ENCODE measurements around the gene SAG.
A peak's percentile ranks its signal among the peaks of the same experiment; 100 is the strongest.

SAG gene

DNA sequence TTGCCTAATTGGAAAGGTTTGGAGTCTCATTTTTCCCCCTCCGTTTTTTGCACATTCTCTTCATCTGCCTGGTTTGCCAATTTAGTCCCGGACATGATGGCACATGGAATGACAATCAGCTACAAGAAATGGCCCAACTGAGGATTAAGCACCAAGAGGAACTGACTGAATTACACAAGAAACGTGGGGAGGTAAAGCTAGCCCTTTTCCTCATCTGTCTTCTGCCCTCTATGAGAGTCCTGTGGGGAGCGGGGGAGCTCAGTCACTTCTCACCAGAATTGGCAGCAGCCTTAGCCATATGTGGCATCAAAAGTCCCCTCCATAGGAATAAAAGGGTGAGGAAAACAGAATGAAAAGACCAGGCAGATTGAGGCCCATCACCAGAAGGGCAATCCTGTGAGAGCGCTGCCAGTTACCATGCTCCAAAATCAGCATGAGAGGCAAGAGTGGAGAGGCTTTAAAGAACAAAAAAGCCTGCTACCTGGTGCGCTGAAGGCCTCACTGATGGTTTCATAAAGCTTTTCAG, 44.5 kb upstream of the SAG start:
- H3K27ac Mint-ChIP-seq = no peak overlapping the region
- H3K4me3 Mint-ChIP-seq = no peak overlapping the region
- no peaks in the 10 kb centered on the region for H3K9me3 Mint-ChIP-seq
- no peaks in the 10 kb centered on the region for H3K4me1 Mint-ChIP-seq
- H3K27me3 Mint-ChIP-seq (ENCODE audit: low read depth) = no peaks in the 10 kb centered on the region
- peaks cover 68% of the 10 kb centered on the region for H3K36me3 Mint-ChIP-seq (ENCODE audit: low read depth)
- TF ChIP-seq, protein P1, sequence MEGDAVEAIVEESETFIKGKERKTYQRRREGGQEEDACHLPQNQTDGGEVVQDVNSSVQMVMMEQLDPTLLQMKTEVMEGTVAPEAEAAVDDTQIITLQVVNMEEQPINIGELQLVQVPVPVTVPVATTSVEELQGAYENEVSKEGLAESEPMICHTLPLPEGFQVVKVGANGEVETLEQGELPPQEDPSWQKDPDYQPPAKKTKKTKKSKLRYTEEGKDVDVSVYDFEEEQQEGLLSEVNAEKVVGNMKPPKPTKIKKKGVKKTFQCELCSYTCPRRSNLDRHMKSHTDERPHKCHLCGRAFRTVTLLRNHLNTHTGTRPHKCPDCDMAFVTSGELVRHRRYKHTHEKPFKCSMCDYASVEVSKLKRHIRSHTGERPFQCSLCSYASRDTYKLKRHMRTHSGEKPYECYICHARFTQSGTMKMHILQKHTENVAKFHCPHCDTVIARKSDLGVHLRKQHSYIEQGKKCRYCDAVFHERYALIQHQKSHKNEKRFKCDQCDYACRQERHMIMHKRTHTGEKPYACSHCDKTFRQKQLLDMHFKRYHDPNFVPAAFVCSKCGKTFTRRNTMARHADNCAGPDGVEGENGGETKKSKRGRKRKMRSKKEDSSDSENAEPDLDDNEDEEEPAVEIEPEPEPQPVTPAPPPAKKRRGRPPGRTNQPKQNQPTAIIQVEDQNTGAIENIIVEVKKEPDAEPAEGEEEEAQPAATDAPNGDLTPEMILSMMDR (IDR thresholded peaks at IDR 0.05; ENCODE audit: unreplicated experiment in 3 of 3) = no peak

DNA sequence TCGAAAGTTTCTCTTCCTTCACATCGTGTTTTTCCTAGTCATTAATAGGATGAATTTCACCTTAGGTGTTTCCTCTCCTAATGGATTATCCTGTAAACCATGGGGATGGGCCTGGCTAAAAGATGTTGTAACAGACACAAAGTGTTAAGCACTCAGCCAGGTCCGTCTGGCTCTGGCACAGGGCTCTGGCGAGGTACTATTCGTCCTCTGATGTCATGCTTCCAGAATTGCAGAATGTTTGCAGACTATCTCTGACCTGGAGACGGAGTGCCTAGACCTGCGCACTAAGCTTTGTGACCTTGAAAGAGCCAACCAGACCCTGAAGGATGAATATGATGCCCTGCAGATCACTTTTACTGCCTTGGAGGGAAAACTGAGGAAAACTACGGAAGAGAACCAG, 42.9 kb upstream of the SAG start:
- no peak overlapping the region for H3K27ac Mint-ChIP-seq

DNA sequence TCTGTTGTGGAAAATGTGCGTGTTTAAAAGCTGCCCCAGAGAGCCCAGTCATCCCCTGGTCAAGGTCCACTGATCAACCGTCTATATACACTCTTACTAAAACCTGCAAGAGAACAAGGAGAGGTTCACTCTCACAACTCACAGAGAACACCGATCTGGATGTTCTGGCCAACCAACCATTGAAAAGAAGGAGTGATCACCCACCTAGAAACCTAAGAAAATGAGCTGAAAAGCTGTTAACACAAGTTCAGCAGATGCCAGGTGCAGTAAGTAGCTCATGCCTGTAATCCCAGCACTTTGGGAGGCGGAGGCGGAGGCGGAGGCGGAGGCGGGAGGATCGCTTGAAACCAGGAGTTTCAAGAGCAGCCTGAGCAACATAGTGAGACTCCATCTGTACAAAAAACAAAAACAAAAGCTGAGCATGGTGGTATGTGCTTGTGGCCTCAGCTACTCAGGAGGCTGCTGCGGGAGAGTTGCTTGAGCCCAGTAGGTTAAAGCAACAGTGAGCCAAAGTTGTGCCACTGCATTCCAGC, 41.7 kb upstream of the SAG start:
- no peaks in the 10 kb centered on the region for H3K9me3 Mint-ChIP-seq
- no peak overlapping the region for H3K4me3 Mint-ChIP-seq
- peak overlapping the region in 1 of 3 experiments; percentile 80 for H3K27ac Mint-ChIP-seq

More for the DNA sequence above, 42.9 kb upstream of the SAG start:
- Mint-ChIP-seq H3K36me3 (ENCODE audit: low read depth) (peaks cover 64% of the 10 kb centered on the region), H3K4me1 (no peaks in the 10 kb centered on the region), H3K4me3 (no peak overlapping the region), H3K27me3 (ENCODE audit: low read depth) (no peaks in the 10 kb centered on the region), H3K9me3 (no peaks in the 10 kb centered on the region)
- TF ChIP-seq, protein P1 (IDR thresholded peaks at IDR 0.05; ENCODE audit: unreplicated experiment in 3 of 3) = no peak

DNA sequence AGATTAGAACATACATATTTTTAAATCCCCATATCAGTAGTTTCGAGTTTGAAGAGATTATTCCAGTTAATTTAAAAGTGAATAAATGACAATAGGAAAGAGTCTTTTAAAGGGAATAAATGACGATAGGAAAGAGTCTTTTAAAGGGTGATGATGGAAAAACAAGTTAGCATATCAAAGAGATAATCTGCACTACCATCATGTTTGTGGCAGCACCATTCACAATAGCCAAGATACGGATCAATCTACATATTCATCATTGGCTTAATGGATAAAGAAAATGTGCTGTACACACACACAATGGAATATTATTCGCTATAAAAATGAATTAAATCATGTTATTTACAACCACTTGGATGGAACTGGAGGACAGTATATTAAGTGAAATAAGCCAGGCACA, 41.1 kb upstream of the SAG start:
- Mint-ChIP-seq H3K27me3 (ENCODE audit: low read depth) (no peaks in the 10 kb centered on the region), H3K9me3 (no peaks in the 10 kb centered on the region), H3K4me1 (no peaks in the 10 kb centered on the region), H3K36me3 (ENCODE audit: low read depth) (peaks cover 63% of the 10 kb centered on the region), H3K4me3 (no peak overlapping the region), H3K27ac (peak overlapping the region in 1 of 3 experiments; percentile 80)
- TF ChIP-seq, protein P1 (IDR thresholded peaks at IDR 0.05; ENCODE audit: unreplicated experiment in 3 of 3) = no peak

More for the DNA sequence above, 41.7 kb upstream of the SAG start:
- TF ChIP-seq, protein P1 (IDR thresholded peaks at IDR 0.05; ENCODE audit: unreplicated experiment in 3 of 3) = no peak
- Mint-ChIP-seq H3K27me3 (ENCODE audit: low read depth) (no peaks in the 10 kb centered on the region), H3K36me3 (ENCODE audit: low read depth) (peaks cover 62% of the 10 kb centered on the region), H3K4me1 (no peaks in the 10 kb centered on the region)

DNA sequence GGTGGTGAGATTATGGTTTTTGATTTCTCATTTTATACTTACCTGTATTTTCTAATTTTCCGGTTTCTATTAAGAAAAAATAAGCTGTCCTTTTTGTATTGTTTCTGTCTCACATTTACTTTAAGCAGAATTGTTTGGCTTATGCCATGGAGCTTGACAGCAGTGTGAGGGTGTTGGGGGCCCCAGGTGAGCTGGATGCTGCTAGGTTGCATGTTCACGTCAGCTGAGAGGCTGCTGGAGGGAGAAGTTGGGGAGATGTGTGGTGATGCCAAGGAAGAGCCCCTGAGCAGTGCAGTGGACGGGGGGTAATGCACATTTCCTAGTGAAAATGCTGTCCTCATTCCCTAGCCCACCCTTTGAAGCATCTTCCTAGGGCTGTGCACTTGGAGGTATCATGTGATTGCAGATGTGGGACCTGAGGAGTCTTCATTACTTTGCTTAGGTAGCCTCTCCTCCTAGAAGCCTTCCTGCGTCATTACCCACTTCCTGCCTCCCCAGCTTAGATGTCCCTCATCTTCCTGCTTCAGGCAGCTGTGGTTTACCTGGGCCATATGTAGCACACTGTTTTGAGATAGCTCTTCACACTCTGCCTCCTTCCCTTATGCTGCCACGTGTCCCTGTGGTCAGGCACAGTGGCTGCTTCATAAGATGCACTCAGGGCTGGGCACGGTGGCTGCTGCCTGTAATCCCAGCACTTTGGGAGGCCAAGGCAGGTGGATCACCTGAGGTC, 39.9 kb upstream of the SAG start:
- Mint-ChIP-seq H3K27ac (no peak overlapping the region), H3K27me3 (ENCODE audit: low read depth) (no peaks in the 10 kb centered on the region), H3K36me3 (ENCODE audit: low read depth) (peaks cover 66% of the 10 kb centered on the region)

More for the DNA sequence above, 39.9 kb upstream of the SAG start:
- H3K4me1 Mint-ChIP-seq = no peaks in the 10 kb centered on the region
- H3K9me3 Mint-ChIP-seq = no peaks in the 10 kb centered on the region
- no peak overlapping the region for H3K4me3 Mint-ChIP-seq
- TF ChIP-seq, protein P1 (IDR thresholded peaks at IDR 0.05; ENCODE audit: unreplicated experiment in 3 of 3) = no peak

Measured in nephron (organoid).